ENCODE measurements around the gene KPTN. TPM values are rescaled to one million over a fixed set of nuclear protein-coding genes. Genes with fewer than 3 reads are reported as not detected.

The KPTN gene
- polyA plus RNA-seq, 3 donors, result 9.5 to 9.7 (median 9.5) TPM

DNA sequence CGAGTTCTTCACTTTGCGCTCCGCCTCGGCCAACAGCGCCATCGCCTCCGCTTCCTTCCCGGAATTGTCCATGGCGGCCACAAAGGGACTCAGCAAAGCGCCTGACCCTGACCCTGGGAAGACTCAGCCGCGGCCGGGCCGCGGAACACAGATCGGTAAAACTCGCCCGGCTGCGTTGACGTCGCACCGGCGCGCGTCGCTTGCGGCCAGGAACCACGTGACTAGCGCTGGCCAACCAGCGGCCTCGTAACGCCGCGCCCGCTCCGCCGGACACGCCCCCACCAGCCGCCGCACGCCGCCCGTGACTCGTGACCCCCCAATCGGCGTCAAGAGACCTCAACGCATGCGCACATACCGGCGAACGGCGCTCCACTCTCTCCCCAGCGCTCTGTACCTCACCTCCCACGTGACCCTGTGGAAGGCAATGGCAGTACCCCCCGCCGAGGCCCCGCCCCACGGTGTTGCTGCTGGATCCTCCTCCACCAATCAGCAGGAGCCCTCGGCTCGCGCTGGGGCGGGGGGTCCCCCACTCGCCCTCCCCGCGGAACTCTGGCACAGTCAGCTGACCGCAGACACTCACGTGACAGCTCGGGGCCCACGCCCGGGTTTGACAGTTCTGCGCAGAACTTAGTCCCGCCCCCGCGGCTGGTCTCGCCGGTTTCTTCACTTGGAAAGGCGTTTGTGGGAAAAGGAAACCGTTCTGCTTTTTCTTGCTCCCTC is 31.0 kb upstream of the KPTN start, which contains the start of gene NAPA:
Gene NAPA, minus strand, starts transcription at position 195 of the 720 bp plus-strand sequence. Its CDS starts 123 bp downstream, at position 72.
- no peaks in the 10 kb centered on the region for H3K27me3 ChIP-seq (ENCODE audit: control insufficient read depth in 2 of 2, insufficient read depth in 2 of 2, low read length in 2 of 2)
- DNase-seq, result peak; percentile 100
- peak within 1 kb of the TSS; percentile 84 for H2AFZ ChIP-seq (ENCODE audit: insufficient read depth, low read depth, low read length, poor library complexity, severe bottlenecking)
- H3K9ac ChIP-seq (ENCODE audit: insufficient read depth, low read length, poor library complexity, severe bottlenecking), result peak within 1 kb of the TSS; percentile 98
- intact Hi-C loops (cut with micrococcal nuclease), result loop anchor here (1.0 to 10.0 kb wide), 8 partner anchors 30 to 240 kb away; partner anchors contain the start of genes KPTN (in 2 of the 2), INAFM1 (in 1 of the 2) and NOP53 (in 1 of the 2)
- H3K79me2 ChIP-seq (ENCODE audit: insufficient read depth, low read length), result peaks cover 48% of the 10 kb centered on the region
- H4K20me1 ChIP-seq (ENCODE audit: insufficient read depth, low read length), result peaks cover 44% of the 10 kb centered on the region
- H3K4me2 ChIP-seq (replicated peaks; ENCODE audit: extremely low read depth, low read length, poor library complexity, severe bottlenecking), result peak within 1 kb of the TSS; percentile 84
- TF ChIP-seq, protein P1, sequence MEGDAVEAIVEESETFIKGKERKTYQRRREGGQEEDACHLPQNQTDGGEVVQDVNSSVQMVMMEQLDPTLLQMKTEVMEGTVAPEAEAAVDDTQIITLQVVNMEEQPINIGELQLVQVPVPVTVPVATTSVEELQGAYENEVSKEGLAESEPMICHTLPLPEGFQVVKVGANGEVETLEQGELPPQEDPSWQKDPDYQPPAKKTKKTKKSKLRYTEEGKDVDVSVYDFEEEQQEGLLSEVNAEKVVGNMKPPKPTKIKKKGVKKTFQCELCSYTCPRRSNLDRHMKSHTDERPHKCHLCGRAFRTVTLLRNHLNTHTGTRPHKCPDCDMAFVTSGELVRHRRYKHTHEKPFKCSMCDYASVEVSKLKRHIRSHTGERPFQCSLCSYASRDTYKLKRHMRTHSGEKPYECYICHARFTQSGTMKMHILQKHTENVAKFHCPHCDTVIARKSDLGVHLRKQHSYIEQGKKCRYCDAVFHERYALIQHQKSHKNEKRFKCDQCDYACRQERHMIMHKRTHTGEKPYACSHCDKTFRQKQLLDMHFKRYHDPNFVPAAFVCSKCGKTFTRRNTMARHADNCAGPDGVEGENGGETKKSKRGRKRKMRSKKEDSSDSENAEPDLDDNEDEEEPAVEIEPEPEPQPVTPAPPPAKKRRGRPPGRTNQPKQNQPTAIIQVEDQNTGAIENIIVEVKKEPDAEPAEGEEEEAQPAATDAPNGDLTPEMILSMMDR (IDR thresholded peaks at IDR 0.05), result no peak
- H3K4me3 ChIP-seq (replicated peaks in 1 of 3; ENCODE audit: low read depth in 2 of 3, low read length in 3 of 3), result peak within 1 kb of the TSS; percentile 84 to 99 (median 99)
- Mint-ChIP-seq H3K4me1 (peaks cover 46% of the 10 kb centered on the region), H3K27me3 (ENCODE audit: low read depth in 3 of 3) (peaks cover 0 to 13% (median 7%) of the 10 kb centered on the region in 3 donors), H3K9me3 (no peaks in the 10 kb centered on the region), H3K27ac (peak within 1 kb of the TSS; percentile 98 to 100 (median 99)), H3K4me3 (peak within 1 kb of the TSS; percentile 98), H3K36me3 (peaks cover 21 to 30% of the 10 kb centered on the region in 2 donors)
- H3K36me3 ChIP-seq (replicated peaks in 1 of 2; ENCODE audit: control insufficient read depth in 1 of 2, insufficient read depth in 2 of 2, low read length in 2 of 2), result peaks cover 4 to 22% of the 10 kb centered on the region in 2 donors
- H3K9me3 ChIP-seq (replicated peaks in 1 of 2; ENCODE audit: control insufficient read depth in 1 of 2, insufficient read depth in 1 of 2, low read length in 2 of 2), result no peaks in the 10 kb centered on the region
- H3K27ac ChIP-seq (ENCODE audit: low read depth in 1 of 2, low read length in 2 of 2), result peak within 1 kb of the TSS; percentile 98 to 100
- H3K4me1 ChIP-seq (ENCODE audit: control insufficient read depth in 1 of 2, insufficient read depth in 2 of 2, low read length in 2 of 2), result peaks cover 31 to 33% of the 10 kb centered on the region in 2 donors
- under 1% methylated on average over 78 of the region's 78 CpGs for WGBS (ENCODE audit: insufficient coverage)

DNA sequence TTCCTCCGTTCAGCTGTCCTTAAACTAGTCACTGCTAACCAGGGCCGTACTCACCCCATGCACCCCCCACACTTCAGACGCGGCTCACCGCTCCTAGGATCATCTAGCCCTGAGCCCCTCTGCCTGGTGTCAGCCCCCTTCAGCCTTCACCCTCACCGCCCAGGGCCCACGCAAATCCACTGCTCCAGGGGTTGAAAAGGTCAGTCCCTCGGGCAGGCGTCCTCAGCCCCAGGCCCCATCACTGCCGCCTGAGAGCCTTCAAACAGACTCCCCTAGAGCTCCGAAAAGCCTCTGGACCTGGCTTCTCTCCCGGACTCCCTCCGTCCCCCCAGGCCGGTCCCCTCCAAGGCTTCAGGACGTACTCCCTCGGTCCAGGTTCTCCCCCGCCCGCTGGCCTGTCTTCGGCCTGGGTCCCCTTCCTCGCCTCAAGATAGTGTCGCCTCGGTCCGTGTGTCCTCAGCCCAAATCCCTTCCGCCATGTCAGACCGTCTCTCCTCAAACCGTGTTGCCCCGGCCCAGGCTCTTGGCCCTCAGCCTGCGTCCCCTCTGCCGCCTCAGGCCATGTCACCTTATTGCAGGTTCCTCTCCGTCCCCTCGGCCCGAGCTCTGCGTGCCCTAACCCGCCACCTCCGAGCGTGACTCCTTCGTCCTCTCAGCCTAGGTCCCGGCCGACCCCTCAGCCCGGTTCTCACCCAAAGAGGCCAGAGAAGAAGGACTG is 30.3 kb upstream of the KPTN start:
- Mint-ChIP-seq H3K36me3 (peaks cover 21 to 35% of the 10 kb centered on the region in 2 donors), H3K4me3 (peak overlapping the region; percentile 98), H3K27me3 (ENCODE audit: low read depth in 3 of 3) (peaks cover 0 to 11% (median 3%) of the 10 kb centered on the region in 3 donors), H3K4me1 (peaks cover 49% of the 10 kb centered on the region), H3K9me3 (no peaks in the 10 kb centered on the region), H3K27ac (peak overlapping the region; percentile 98 to 100 (median 99))
- H3K27ac ChIP-seq (ENCODE audit: low read depth in 1 of 2, low read length in 2 of 2), result peak overlapping the region; percentile 98 to 100
- peak overlapping the region; percentile 84 for H3K4me2 ChIP-seq (replicated peaks; ENCODE audit: extremely low read depth, low read length, poor library complexity, severe bottlenecking)
- H3K9ac ChIP-seq (ENCODE audit: insufficient read depth, low read length, poor library complexity, severe bottlenecking), result peak overlapping the region; percentile 98
- DNase-seq, result no peak
- peak overlapping the region; percentile 84 to 99 (median 99) for H3K4me3 ChIP-seq (replicated peaks in 1 of 3; ENCODE audit: low read depth in 2 of 3, low read length in 3 of 3)
- peaks cover 31 to 33% of the 10 kb centered on the region in 2 donors for H3K4me1 ChIP-seq (ENCODE audit: control insufficient read depth in 1 of 2, insufficient read depth in 2 of 2, low read length in 2 of 2)
- intact Hi-C loops (cut with micrococcal nuclease), result loop anchor here (2.0 to 10.0 kb wide), 5 partner anchors 30 to 240 kb away; partner anchors contain the start of genes INAFM1 (in 1 of the 2), KPTN (in 1 of the 2) and NOP53 (in 1 of the 2)
- H2AFZ ChIP-seq (ENCODE audit: insufficient read depth, low read depth, low read length, poor library complexity, severe bottlenecking), result peak overlapping the region; percentile 61
- peaks cover 4 to 29% of the 10 kb centered on the region in 2 donors for H3K36me3 ChIP-seq (replicated peaks in 1 of 2; ENCODE audit: control insufficient read depth in 1 of 2, insufficient read depth in 2 of 2, low read length in 2 of 2)
- TF ChIP-seq, protein P1 (IDR thresholded peaks at IDR 0.05), result no peak
- no peaks in the 10 kb centered on the region for H3K27me3 ChIP-seq (ENCODE audit: control insufficient read depth in 2 of 2, insufficient read depth in 2 of 2, low read length in 2 of 2)
- peaks cover 56% of the 10 kb centered on the region for H3K79me2 ChIP-seq (ENCODE audit: insufficient read depth, low read length)
- peaks cover 51% of the 10 kb centered on the region for H4K20me1 ChIP-seq (ENCODE audit: insufficient read depth, low read length)
- H3K9me3 ChIP-seq (replicated peaks in 1 of 2; ENCODE audit: control insufficient read depth in 1 of 2, insufficient read depth in 1 of 2, low read length in 2 of 2), result no peaks in the 10 kb centered on the region
- WGBS (ENCODE audit: insufficient coverage), result 7% methylated on average over 40 of the region's 40 CpGs
